ENCODE results near the gene GMNN.

GMNN gene

GRCh38 chr6:24757611-24758010, 17.1 kb upstream of the GMNN start:
- H3K4me1 ChIP-seq (ENCODE audit: control insufficient read depth, insufficient read depth, low read length): no peaks in the 10 kb centered on the region
- CTCF ChIA-PET: interaction anchor here (1.0 to 1.2 kb wide), 2 partner anchors 9 to 62 kb away, joined by 3 read pairs; no protein-coding TSS in a partner anchor
- no peak for TF ChIP-seq ZNF398 (tag by site-specific recombination; IDR thresholded peaks at IDR 0.05)
- TF ChIP-seq PRDM10 (tag by site-specific recombination; IDR thresholded peaks at IDR 0.05): no peak
- TF ChIP-seq REPIN1 (tag by site-specific recombination; IDR thresholded peaks at IDR 0.05; ENCODE audit: low read depth): no peak
- TF ChIP-seq ZXDB (tag by site-specific recombination; IDR thresholded peaks at IDR 0.05): no peak
- no peak for TF ChIP-seq BCL11B (tag by site-specific recombination; IDR thresholded peaks at IDR 0.05; ENCODE audit: low read depth)
- no peak for TF ChIP-seq HOXA7 (CRISPR knock-in tag; IDR thresholded peaks at IDR 0.05; ENCODE audit: borderline replicate concordance)
- no peak for TF ChIP-seq KLF9 (tag by site-specific recombination; IDR thresholded peaks at IDR 0.05; ENCODE audit: low read depth)
- TF ChIP-seq ZNF221 (tag by site-specific recombination; IDR thresholded peaks at IDR 0.05; ENCODE audit: borderline replicate concordance): no peak
- no peak for TF ChIP-seq ZNF521 (tag by site-specific recombination; IDR thresholded peaks at IDR 0.05)
- no peak for TF ChIP-seq ZNF544 (tag by site-specific recombination; IDR thresholded peaks at IDR 0.05)
- TF ChIP-seq ZNF843 (tag by site-specific recombination; IDR thresholded peaks at IDR 0.05): no peak
- TF ChIP-seq INSM2 (tag by site-specific recombination; IDR thresholded peaks at IDR 0.05): no peak
- TF ChIP-seq ZNF433 (tag by site-specific recombination; IDR thresholded peaks at IDR 0.05; ENCODE audit: low read depth): no peak
- TF ChIP-seq ZBTB20 (tag by site-specific recombination; IDR thresholded peaks at IDR 0.05): no peak
- TF ChIP-seq ZEB2 (tag by site-specific recombination; IDR thresholded peaks at IDR 0.05): no peak
- TF ChIP-seq OSR2 (tag by site-specific recombination; IDR thresholded peaks at IDR 0.05): no peak
- TF ChIP-seq ZNF555 (tag by site-specific recombination; conservative IDR thresholded peaks at IDR 0.05): no peak
- no peak for TF ChIP-seq KLF16 (tag by site-specific recombination; IDR thresholded peaks at IDR 0.05)
- no peaks in the 10 kb centered on the region for H3K36me3 ChIP-seq (ENCODE audit: control insufficient read depth in 2 of 2, insufficient read depth in 1 of 2, low read length in 2 of 2)
- H3K27ac ChIP-seq (ENCODE audit: extremely low read depth, low read depth, low read length): no peak overlapping the region
- no peaks in the 10 kb centered on the region for H3K9me3 ChIP-seq (ENCODE audit: control insufficient read depth, insufficient read depth, low read depth, low read length)
- no peak overlapping the region for H3K4me3 ChIP-seq (ENCODE audit: low read depth, low read length)
- POLR2A ChIA-PET: no interaction called here

- POLR2A ChIA-PET: no interaction called here
- H3K27ac ChIP-seq (ENCODE audit: extremely low read depth, low read depth, low read length): no peak overlapping the region
- no peaks in the 10 kb centered on the region for H3K4me1 ChIP-seq (ENCODE audit: control insufficient read depth, insufficient read depth, low read length)
- H3K36me3 ChIP-seq (ENCODE audit: control insufficient read depth in 2 of 2, insufficient read depth in 1 of 2, low read length in 2 of 2): no peaks in the 10 kb centered on the region
- CTCF ChIA-PET: interaction anchor here (0.6 to 1.2 kb wide), 4 partner anchors 12 to 507 kb away, joined by 3 to 7 read pairs (median 4); no protein-coding TSS in a partner anchor
- H3K9me3 ChIP-seq (ENCODE audit: control insufficient read depth, insufficient read depth, low read depth, low read length): no peaks in the 10 kb centered on the region
- H3K4me3 ChIP-seq (ENCODE audit: low read depth, low read length): no peak overlapping the region
- TF ChIP-seq ZEB2 (tag by site-specific recombination; IDR thresholded peaks at IDR 0.05) (no peak), ZNF449 (tag by site-specific recombination; IDR thresholded peaks at IDR 0.05) (no peak), ZNF112 (tag by site-specific recombination; IDR thresholded peaks at IDR 0.05) (no peak), ZNF48 (tag by site-specific recombination; IDR thresholded peaks at IDR 0.05) (no peak), ZBTB20 (tag by site-specific recombination; IDR thresholded peaks at IDR 0.05) (no peak), ZNF214 (tag by site-specific recombination; IDR thresholded peaks at IDR 0.05; ENCODE audit: borderline replicate concordance) (no peak), ZNF555 (tag by site-specific recombination; conservative IDR thresholded peaks at IDR 0.05) (no peak), EGR2 (tag by site-specific recombination; IDR thresholded peaks at IDR 0.05; ENCODE audit: low read depth) (no peak), ZNF19 (tag by site-specific recombination; IDR thresholded peaks at IDR 0.05; ENCODE audit: low read depth) (no peak), IKZF3 (tag by site-specific recombination; IDR thresholded peaks at IDR 0.05) (no peak), ZSCAN5A (tag by site-specific recombination; IDR thresholded peaks at IDR 0.05) (no peak)
These were observed 15.0 kb upstream of the GMNN start for GRCh38 chr6:24759718-24760117.
